Kidney glomerular epithelial cell (primary cell): ENCODE results near the gene CNTFR.
"Not testable (repeated sequence)": the region's sequence is repeated elsewhere in the genome, so short reads cannot be mapped to it uniquely, and the experiment has no call there.

Source experiments
- DNase-seq: peaks from one replicate; lab custom pipeline; 2025; lab: John Stamatoyannopoulos, UW

The CNTFR gene, protein sequence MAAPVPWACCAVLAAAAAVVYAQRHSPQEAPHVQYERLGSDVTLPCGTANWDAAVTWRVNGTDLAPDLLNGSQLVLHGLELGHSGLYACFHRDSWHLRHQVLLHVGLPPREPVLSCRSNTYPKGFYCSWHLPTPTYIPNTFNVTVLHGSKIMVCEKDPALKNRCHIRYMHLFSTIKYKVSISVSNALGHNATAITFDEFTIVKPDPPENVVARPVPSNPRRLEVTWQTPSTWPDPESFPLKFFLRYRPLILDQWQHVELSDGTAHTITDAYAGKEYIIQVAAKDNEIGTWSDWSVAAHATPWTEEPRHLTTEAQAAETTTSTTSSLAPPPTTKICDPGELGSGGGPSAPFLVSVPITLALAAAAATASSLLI

DNA sequence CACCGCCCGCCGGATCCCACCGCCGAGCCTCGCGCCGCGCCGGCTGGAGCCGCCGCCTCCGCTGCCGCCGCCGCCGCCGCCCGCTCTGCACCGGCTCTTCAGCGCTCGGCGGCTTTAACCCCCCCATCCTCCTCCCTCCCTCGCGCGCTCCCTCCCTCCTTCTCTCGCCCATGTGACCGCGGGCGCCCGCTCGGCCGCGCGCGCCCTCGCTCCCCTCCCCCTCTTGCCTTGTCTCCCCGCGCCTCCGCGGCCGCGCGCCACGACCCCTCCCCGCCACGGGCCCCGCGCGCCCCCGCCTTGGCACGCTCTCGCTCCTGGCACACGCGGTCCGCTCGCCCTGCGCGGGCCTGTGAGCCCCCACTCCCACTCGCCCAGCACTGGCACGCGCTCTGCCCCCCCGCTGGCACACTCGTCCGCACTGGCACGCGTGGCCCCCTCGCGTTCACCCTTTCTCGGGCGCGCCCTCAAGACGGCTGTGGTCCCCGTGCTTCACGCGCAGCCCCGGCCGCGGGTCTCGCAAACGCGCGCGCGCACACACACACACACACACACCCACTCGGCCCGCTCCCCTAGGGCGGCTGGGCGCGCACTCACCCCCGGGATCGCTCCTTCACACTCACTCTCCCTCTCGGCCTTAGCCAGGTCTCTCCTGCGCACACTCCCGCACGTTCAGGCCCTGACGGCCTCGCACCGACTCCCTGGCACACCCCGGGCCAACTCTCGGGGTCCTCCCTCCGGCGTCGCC, at the start of gene CNTFR:
Gene CNTFR (minus strand): TSS at position 89 of the 745 bp plus-strand sequence. CDS start 20,743 bp downstream, outside the sequence.
- no peak for DNase-seq

DNA sequence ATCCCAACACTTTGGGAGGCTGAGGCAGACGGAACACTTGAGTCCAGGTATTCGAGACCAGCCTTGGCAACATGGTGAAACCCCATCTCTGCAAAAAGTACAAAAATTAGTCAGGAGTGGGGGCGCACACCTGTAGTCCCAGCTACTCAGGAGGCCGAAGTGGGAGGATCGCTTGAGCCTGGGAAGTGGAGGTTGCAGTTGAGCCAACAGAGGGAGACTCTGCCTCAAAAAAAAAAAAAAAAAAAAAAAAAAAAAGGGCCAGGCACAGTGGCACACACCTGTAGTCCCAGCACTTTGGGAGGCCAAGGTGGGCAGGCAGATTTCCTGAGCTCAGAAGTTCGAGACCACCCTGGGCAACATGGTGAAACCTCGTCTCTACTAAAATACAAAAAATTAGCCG, 49.8 kb upstream of the CNTFR start:
- not testable (repeated sequence) for DNase-seq

DNA sequence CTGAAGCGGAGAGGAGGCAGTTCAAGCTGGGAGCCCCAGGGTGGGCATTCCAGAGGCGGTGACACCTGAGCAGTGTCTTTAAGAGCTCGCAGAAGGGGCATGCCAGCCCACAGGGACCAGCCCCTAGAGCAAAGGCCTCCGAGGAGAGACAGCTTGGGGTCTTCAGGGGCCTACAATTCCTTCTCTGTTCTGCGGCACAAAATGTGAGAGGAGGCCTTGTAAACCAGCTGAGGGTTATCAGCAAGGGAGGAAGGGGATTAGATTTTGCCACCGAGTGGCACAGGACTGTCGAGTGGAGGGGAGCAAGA, 48.6 kb upstream of the CNTFR start:
- no peak for DNase-seq

DNA sequence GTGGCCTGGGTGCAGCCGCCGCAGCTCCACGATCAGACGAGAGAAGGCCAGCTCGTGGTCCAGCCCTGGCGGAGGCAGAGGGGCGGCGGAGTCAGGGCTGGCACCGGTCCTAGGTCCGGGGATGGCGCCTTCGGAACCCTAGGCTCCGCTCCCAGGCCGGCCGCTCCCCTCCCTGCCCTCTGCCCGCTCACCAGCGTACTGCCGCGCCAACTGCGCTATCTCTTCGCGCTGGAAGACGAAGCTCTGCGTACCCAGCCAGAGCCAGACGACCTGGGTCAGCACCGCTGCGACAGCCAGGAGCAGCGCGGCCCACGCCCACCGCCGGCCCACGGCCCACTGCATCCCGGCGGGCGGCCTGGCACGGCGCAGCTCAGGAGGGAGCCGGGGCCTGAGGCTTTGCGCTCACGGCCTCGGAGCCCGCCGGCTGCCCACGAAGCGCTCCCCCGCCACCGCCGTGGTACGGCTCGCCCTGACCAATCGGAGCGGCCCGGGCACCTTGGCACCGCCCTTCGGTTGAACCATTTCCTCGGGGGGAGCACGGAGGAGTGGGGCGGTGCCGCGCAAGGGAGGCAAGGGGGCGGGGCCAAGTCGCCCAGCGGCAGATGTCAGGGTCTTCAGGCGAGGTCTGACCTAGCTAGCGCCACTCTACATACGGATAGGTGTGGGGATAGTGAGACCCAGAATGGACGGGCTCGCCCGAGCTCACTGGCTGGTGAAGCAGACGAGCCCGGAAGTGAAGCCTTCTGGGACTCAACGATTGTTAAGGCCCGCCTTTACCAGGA, 48.0 kb upstream of the CNTFR start, which contains the start of gene SIGMAR1:
Gene SIGMAR1 (minus strand): TSS at position 432 of the 782 bp plus-strand sequence. CDS start 90 bp downstream, at position 342.
- DNase-seq, result peak; percentile 84

DNA sequence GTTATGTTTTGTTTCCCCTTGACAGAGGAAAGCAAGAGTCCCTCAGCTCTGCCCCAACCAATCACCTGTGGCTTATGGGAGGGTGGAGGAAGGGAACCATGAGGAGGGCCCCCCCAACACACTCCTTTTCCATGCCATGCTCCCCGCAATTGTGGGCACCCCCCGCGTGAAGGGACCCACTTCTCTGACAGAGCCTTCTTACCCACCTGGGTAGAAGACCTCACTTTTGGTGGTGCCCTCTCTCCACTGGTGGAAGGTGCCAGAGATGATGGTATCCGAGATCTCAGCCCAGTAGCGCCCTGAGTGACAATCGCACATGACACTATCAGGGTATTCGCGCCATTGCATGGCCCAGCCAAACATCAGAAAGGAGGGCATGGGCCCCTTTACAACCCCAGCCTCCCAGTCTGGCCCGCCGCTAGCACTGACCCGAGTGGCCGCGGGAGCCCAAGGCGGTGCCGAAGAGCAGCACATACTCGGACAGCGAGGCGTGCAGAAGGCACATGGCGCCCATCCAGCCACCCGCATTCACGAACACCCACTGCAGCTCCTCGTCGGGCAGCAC, 47.3 kb upstream of the CNTFR start:
- no peak for DNase-seq

DNA sequence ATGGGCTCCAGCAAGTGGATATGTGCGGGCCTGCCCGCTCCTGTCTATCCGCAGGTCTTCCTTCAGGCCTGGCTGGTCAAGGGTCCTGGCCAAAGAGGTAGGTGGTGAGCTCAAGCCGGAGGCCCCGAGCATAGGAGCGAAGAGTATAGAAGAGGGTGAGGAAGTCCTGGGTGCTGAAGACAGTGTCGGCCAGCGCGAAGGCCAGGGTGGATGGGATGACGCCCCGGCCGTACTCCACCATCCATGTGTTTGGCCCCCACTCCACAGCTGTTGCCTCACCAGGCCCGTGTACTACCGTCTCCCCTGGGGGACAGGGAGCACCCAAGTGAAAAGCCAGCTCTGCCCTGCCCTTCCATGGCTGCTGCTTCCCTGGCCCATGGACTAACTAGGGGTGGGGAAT, 46.0 kb upstream of the CNTFR start:
- DNase-seq, result no peak

DNA sequence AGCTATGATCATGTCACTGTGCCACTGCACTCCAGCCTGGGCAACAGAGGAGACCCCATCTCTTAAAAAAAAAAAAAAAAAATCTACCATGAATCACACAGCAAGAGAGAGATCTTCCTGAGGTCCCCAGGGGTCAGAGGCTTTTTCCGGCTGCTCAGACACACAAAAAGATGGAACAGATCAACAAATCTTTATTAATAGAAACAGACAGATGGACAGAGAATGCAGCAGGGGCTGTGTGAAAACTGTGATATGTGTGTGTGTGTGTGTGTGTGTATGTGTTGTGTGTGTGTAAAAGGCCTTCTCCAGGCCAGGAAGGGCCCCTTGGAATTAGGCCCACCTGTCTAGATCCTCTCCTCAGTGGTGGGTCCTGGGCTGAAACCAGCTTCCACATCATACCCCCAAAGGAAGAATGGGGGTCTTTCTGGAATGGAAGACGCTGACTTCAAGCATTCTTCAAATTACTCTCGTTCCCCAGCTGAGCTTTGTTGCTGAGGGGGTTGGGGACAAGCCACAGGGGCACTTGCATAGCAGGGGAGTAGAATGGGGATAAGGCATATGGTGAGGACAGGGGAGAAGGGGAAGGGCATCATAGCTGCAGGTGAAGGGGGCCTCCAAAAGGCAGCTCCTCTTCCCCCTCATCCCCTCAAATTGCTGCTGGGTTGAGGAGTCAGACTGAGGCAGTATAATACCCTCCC, 45.2 kb upstream of the CNTFR start:
- no peak for DNase-seq

DNA sequence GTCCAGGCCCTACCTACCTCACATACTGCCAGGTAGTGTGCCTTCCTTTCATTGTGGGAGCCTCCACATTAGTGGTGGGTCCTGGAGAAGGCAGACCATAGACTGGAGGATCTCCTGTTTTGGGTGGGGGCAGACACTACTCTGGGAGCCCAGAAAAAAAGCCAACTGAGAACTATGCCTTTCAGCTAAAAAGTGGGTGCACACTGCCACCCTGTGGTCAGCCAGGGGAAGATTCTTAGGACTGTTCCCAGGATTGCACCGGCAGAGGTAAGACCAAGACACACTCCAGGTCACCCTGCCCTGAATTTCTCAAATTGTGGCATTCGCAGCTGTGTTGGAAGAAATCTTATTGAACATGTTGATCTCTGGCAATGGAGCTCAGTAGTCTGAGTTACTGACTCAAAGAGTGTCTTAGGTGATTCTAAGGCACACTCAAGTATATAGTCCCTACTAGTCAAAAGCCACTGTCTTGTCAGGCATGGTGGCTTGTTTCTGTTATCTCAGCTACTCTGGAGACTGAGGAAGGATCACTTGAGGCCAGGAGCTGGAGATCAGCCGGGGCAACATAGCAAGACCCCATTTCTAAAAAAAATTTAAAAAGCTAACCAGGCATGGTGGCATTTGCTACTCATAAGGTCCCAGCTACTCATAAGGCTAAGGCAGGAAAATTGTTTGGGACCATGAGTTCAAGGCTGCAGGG, 44.5 kb upstream of the CNTFR start:
- DNase-seq, result peak; percentile 80

DNA sequence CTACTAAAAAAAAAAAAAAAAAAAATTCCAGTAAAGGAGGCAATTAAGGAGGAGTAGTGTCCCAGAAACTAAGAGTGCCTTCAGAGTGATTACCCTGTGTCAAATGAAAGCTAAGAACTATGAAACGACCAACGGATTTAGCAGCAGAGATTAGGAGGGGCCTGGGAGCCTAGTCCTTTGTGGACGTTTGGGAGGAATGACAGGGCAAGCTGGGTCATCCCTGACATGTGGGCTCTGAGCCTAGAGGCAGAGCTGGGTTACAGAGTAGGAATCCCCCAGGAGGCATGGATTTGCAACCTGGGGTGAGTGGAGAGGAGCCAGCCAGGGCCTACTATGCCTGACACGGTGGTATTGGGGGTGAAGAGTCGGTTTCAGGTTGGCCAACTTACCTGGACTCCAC, 43.6 kb upstream of the CNTFR start:
- DNase-seq, result no peak

DNA sequence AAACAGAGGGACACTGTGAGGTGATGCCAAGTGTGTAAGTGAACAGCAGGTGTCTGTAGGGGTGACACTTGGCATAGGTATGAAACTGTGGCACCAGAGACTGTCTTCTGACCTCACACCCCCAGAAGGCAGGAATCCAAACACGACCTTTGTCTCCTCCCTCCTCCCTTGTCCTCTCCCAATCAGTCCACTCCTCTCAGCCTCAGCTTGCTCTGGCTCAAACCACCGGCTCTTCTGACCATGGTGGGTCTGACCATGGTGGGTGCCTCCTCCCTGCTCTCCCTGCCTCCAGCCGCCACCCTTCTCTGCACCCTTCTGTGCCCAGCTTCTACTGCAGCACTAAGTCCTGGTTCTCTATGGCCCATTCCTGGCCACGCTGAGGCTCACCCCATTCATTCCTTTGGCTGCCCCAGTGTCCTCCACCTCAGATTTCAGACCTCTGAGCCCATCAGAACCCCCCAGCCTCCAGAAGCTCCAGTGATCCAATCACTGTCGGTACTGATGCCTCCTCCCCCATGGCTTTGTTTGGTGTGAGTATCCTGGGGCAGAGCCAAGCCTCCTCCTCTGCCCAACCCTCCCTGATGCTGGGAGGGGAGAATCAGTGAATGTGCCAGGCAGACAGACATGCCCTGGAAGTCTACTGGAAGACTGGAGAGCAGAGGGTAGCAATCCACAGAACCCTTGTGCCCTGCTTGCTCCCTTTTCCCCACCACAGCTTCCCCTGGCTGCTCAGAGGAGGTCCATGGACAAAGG, 41.1 kb upstream of the CNTFR start:
- DNase-seq, result no peak

DNA sequence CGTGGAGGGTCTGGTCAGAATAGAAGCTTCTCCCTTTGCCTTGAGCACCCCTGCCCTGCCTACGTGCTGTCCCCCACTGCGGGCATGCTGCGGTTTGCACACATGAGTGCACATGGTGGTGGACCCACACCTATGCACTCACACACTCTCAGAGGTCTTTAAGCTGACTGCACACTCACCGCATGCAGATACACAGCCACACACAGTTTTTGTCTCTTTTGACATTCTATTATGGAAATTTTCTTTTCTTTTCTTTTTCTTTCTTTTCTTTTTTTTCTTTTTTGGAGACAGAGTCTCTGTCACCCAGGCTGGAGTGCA, 39.9 kb upstream of the CNTFR start:
- DNase-seq, result no peak

DNA sequence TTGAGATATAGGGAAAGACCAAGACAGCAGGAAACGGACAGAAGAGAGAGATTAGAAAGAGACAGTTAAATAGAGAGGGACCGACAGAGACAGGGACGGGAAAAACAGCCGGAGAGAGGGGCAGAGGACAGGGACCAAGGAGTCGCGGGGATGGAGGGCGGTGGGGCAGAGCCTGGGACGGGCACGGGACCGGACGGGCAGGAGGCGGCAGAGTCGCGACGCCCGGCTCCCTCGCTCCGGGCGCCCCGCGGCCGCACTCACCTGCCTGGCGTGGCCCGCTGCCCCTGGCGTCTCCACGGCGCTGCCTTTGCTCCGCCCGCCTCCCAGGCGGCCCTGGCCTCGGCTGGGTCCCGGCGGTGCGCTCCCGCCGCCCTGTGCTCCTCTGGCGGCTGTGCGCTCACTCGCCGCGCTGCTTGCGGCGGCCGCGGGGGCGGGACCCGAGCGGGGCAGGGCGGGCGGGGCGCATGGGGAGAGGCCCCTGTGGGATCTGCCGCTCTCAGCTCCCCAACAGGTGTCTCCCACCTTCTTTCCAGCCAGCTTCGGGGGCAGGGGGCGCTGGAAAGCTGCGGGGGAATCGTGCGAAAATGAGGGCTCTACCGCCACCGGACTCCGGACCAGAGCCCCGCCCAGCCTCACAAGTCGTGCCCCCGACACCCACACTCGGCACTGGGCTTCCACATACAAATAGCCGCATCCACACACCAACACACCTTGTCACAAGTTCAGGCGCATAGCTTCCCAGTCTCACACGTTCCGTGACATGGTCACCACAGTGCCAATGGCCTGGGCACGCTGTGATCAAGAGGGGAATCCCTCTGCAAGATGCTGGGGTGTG, 39.3 kb upstream of the CNTFR start, which contains the start of gene ARID3C:
Gene ARID3C (minus strand): TSS at position 411 of the 835 bp plus-strand sequence. CDS start 1,052 bp downstream, outside the sequence.
- DNase-seq, result no peak

DNA sequence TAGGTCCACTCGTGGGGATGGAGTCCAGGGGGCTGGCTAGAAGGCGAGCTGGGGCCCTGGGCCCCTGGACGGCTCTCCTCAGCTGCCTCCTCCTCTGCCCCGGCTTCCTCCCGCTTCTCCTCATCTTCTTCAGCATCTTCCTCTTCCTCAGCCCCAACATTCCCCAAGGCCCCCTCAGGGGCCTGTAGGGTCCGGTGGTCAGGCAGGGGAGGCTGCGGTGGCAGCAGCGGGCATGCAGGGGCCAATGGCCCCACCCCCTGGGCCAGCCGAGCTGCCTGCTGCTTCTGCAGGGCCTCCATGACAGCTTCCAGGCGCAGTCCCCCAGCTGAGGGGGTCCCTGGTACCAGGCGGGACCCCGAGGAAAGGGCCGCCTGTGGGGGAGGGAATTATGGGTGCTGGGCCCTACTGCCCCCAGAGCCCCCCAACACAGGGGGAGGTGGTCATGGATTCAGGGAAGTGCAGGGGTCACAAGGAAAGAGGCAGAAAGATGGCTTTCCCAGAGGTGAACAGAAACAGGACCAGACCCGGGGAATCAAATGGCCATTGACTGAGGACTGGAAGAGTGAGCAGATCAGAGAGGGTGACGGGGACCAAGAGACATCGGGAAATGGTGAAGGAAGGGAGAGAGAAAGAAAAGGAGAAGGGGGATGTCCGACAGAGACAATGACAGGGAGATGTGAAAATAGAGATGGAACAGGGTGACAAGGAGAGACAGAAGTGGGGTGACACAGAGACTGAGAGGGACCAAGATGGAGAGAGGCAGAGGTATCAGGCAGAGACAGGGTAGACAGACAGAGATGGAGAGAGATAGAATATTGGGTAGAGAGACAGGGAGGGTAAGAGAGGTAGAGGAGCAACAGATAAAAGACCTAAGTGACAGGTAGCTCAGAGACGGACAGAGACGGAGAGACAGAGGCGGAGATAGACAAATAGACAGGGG, 38.5 kb upstream of the CNTFR start:
- DNase-seq, result no peak

DNA sequence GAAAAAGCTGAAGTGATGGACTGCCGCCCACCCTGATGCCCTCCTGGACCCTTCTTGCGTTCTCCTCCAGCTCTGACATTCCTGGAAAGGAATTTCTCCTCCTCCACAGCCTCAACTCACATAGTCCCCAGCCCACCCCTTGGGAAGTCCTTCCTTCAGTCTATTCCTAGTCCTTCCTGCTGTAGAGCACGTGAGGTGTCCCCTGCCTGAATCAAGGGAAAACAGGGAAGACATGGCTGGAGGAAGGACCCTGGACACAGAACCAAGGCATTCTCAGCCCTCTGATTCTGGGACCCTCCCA, 35.6 kb upstream of the CNTFR start:
- DNase-seq, result no peak

DNA sequence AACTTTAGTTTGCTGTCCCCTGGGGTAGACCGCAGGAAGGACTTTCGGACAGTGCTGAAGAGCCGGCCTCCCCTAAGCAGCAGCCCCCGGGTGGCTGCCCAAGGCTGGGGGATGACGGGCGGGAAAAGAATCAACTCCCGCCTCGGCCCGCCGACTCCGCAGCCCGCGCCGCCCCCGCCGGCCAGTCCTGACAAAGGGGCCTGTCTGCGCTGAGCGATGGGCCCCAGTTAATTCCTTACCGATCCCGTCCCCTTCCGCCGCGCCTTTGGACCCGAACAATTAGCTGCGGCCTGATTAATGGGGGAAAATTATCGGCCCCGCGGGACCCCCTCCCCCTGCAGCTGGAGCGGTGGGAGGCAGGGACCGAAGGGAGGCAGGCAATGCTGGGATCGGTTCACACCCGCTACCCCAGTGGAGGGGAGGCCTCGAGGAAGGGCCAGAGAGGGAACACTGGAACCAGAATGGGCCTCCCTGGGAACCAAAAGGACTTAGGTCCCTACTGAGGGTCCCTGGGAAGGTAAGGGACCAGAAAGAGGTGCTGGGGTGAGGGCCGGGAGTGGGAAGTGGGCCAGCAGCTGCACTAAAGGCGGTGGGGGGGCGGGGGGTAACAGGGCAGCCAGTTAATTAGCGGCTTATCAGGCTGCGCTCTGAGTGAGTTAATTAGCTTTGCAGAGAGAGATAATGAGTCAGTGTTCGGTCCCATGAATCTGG, 35.1 kb upstream of the CNTFR start:
- no peak for DNase-seq

DNA sequence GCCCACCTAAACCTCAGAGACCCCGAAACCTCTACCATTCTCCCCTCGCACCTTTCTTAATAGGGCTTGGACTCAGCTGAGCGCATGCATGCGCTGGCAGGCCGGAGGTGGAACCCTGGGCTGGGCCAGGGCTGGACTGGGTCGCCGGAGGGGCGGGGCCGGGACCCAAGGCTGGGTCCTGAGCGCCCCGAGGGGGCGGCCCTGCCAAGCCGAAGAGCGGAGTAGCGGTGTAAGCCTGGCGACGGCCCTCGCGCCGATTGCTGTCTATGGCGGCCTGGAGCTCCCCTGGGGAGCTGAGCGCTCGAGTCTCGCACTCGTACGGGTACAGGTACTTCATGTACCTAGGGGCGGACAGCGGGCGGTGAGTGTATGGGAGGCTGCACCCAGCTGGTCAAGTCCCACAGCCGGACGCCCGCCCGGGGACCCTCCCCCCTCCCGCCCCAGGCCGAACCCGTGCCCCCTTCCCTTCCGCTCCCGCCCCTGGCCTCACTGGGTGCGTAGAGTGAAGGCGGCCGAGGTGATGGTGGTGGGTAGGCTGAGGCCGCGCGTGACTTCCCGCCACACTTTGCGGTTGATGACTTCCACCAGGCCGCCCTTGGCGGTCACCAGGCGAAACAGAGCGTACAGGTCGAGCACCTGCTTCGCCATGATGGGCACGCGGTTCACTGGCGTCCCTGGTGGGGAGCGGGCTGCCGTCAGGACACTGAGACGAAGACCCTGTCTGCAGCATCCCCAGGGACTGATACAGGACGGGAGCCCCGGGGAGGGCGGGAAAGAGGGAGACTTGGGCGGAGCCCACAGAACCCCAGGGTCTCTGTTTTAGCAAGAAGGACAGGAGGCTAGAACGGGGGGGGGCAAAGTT, 34.1 kb upstream of the CNTFR start:
- no peak for DNase-seq
